Neuronal stem cell (in vitro differentiated cells): ENCODE results near the gene KIF22.

Source experiments
- DNase-seq: peaks from one replicate; pipeline ENCODE4 v3.0.0-alpha.2; 2013; ENCODE audit warnings: low spot score
- H2AFZ ChIP-seq: one replicate; pipeline ENCODE4 v1.6.1; 2013; ENCODE audit warnings: mild to moderate bottlenecking, low read length, inconsistent platforms
- H2AK5ac ChIP-seq: 2 replicates; pipeline ENCODE4 v1.6.1; 2013; ENCODE audit warnings: low read depth, mild to moderate bottlenecking, inconsistent platforms, low read length, moderate library complexity, mixed read lengths
- H2BK120ac ChIP-seq: 2 replicates; pipeline ENCODE4 v1.6.1; 2013; ENCODE audit warnings: low read depth, mild to moderate bottlenecking, inconsistent platforms, low read length, moderate library complexity, mixed read lengths
- H2BK12ac ChIP-seq: one replicate; pipeline ENCODE4 v1.6.1; 2013; ENCODE audit warnings: low read length, inconsistent platforms
- H2BK15ac ChIP-seq: 2 replicates; pipeline ENCODE4 v1.6.1; 2013; ENCODE audit warnings: mild to moderate bottlenecking, low read length, inconsistent platforms, mixed read lengths
- H2BK5ac ChIP-seq: one replicate; pipeline ENCODE4 v1.6.1; 2013; ENCODE audit warnings: inconsistent platforms, mild to moderate bottlenecking, low read length, moderate library complexity
- H3K14ac ChIP-seq: one replicate; pipeline ENCODE4 v1.6.1; 2013; ENCODE audit warnings: low read length, inconsistent platforms
- H3K18ac ChIP-seq: 2 replicates; pipeline ENCODE4 v1.6.1; 2013; ENCODE audit warnings: low read length, inconsistent platforms
- H3K23ac ChIP-seq: 2 replicates; pipeline ENCODE4 v1.6.1; 2013; ENCODE audit warnings: low read depth, mild to moderate bottlenecking, mixed read lengths, low read length, inconsistent platforms; ENCODE audit not compliant: poor library complexity
- H3K27ac ChIP-seq: replicated peaks from 3 replicates; pipeline ENCODE4 v1.5.1; 2013; ENCODE audit warnings: low read length, inconsistent platforms
- H3K27me3 ChIP-seq, 3 experiments: 2 replicates each; pipeline ENCODE4 v1.6.1; 2013; ENCODE audit warnings: low read length in 3 of 3, mild to moderate bottlenecking in 2 of 3, inconsistent platforms in 1 of 3, low read depth in 1 of 3, mixed read lengths in 1 of 3, moderate library complexity in 1 of 3; ENCODE audit not compliant: control insufficient read depth in 3 of 3, insufficient read depth in 3 of 3
- H3K36me3 ChIP-seq, 2 donors: replicated peaks in 1 of 2; 2 replicates each; pipeline ENCODE4 v1.6.1; 2013; ENCODE audit warnings: low read length in 2 of 2; ENCODE audit not compliant: control insufficient read depth in 2 of 2, insufficient read depth in 2 of 2
- H3K4ac ChIP-seq: 2 replicates; pipeline ENCODE4 v1.6.1; 2013; ENCODE audit warnings: inconsistent platforms, mild to moderate bottlenecking, low read length, moderate library complexity
- H3K4me1 ChIP-seq, 2 donors: 1 replicate in 1 of 2; 2 replicates in 1 of 2; pipeline ENCODE4 v1.6.1; 2013; ENCODE audit warnings: low read length in 2 of 2, low read depth in 1 of 2; ENCODE audit not compliant: control insufficient read depth in 2 of 2, insufficient read depth in 1 of 2
- H3K4me2 ChIP-seq: one replicate; pipeline ENCODE4 v1.6.1; 2013; ENCODE audit warnings: mild to moderate bottlenecking, low read length, inconsistent platforms; ENCODE audit not compliant: insufficient read depth, poor library complexity, severe bottlenecking
- H3K4me3 ChIP-seq, 2 donors: 2 replicates each; pipeline ENCODE4 v1.5.1; 2013; ENCODE audit warnings: low read length in 2 of 2, mild to moderate bottlenecking in 2 of 2, inconsistent platforms in 1 of 2, moderate library complexity in 1 of 2
- H3K79me1 ChIP-seq: one replicate; pipeline ENCODE4 v1.6.1; 2013; ENCODE audit warnings: low read depth, mild to moderate bottlenecking, inconsistent platforms, low read length, moderate library complexity
- H3K9ac ChIP-seq: one replicate; pipeline ENCODE4 v1.6.1; 2013; ENCODE audit warnings: mild to moderate bottlenecking, low read depth, low read length, inconsistent platforms; ENCODE audit not compliant: poor library complexity
- H3K9me3 ChIP-seq, 2 donors: replicated peaks in 1 of 2; 2 replicates each; pipeline versions ENCODE3 to v1.6.1; 2013; ENCODE audit warnings: low read length in 2 of 2, mild to moderate bottlenecking in 2 of 2, inconsistent platforms in 1 of 2, low read depth in 1 of 2, mixed read lengths in 1 of 2, moderate library complexity in 1 of 2; ENCODE audit not compliant: control insufficient read depth in 2 of 2, insufficient read depth in 1 of 2
- H4K8ac ChIP-seq: one replicate; pipeline ENCODE4 v1.6.1; 2013; ENCODE audit warnings: low read depth, mild to moderate bottlenecking, inconsistent platforms, low read length, moderate library complexity
- H4K91ac ChIP-seq: one replicate; pipeline ENCODE4 v1.6.1; 2013; ENCODE audit warnings: low read length, low read depth, mild to moderate bottlenecking, inconsistent platforms; ENCODE audit not compliant: poor library complexity
- WGBS, 2 donors: extraction: QIAGEN DNeasy Blood & Tissue Kit; methylation state at CpG; one replicate each; pipeline ENCODE4 v1.1.7; 2013; ENCODE audit warnings: missing lambda C conversion rate in 2 of 2, mixed read lengths in 1 of 2; ENCODE audit not compliant: insufficient read length in 2 of 2, insufficient replicate concordance in 1 of 2; ENCODE audit errors: extremely low coverage in 2 of 2; 5-methylcytosine and 5-hydroxymethylcytosine counted together

KIF22 gene

DNA sequence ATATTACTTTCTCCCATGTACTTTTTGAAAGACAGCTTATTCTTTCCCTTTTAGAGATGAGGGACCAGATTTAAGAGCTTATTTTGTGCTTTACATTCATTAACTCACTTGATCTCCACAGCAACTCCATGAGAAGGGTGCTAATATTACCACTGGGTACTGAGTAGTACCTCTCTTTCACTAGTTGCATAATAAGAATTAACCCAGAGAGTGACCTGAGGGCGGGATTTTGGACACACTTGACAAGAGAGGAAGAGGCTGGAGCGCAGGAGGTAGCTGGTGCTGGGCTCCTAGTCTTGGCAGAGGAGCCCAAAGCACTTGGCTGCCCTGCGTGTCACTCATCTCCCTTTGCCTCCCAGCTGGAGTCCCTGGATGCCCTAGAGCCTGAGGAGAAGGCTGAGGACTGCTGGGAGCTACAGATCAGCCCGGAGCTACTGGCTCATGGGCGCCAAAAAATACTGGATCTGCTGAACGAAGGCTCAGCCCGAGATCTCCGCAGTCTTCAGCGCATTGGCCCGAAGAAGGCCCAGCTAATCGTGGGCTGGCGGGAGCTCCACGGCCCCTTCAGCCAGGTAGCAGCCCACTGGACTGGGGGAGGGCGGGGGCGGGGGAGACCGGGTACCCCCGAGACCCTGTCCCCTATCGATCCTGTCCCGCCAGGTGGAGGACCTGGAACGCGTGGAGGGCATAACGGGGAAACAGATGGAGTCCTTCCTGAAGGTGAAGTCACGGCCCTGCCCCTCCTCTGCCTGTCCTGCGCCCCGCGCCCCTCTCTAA, 14.1 kb downstream of the KIF22 start:
- no peak overlapping the region for H3K14ac ChIP-seq
- no peaks in the 10 kb centered on the region for H3K27me3 ChIP-seq
- peak overlapping the region; percentile 70 for H2AFZ ChIP-seq
- peak overlapping the region; percentile 100 for H2AK5ac ChIP-seq
- H3K4me2 ChIP-seq = peak overlapping the region; percentile 84
- H4K8ac ChIP-seq = peak overlapping the region; percentile 52
- peaks cover 0 to 2% of the 10 kb centered on the region in 2 donors for H3K9me3 ChIP-seq
- H2BK12ac ChIP-seq = no peak overlapping the region
- H2BK15ac ChIP-seq = peak overlapping the region; percentile 75
- peak overlapping the region; percentile 98 for H2BK5ac ChIP-seq
- peak overlapping the region; percentile 95 for H2BK120ac ChIP-seq
- H4K91ac ChIP-seq = no peak overlapping the region
- no CpG with 5 or more reads among the region's 26 CpGs for WGBS, 2 donors
- peak overlapping the region; percentile 56 for H3K4ac ChIP-seq
- H3K4me1 ChIP-seq = peaks cover 22% of the 10 kb centered on the region in 2 donors
- peak overlapping the region; percentile 99 for H3K23ac ChIP-seq
- no peak for DNase-seq
- H3K4me3 ChIP-seq = peak overlapping the region; percentile 71 to 79
- peaks cover 49 to 77% of the 10 kb centered on the region in 2 donors for H3K36me3 ChIP-seq
- peaks cover 18% of the 10 kb centered on the region for H3K79me1 ChIP-seq
- H3K9ac ChIP-seq = peak overlapping the region; percentile 98
- peak overlapping the region; percentile 94 for H3K18ac ChIP-seq
- H3K27ac ChIP-seq = peak overlapping the region; percentile 88

- Histone ChIP-seq H4K91ac (no peak overlapping the region), H3K9me3 (peaks cover 0 to 2% of the 10 kb centered on the region in 2 donors), H2BK5ac (peak overlapping the region; percentile 98), H3K4ac (peak overlapping the region; percentile 56), H3K4me2 (peak overlapping the region; percentile 84), H3K27ac (peak overlapping the region; percentile 88), H3K79me1 (peaks cover 25% of the 10 kb centered on the region), H3K4me3 (peak overlapping the region; percentile 71 to 79), H3K4me1 (peaks cover 29 to 30% of the 10 kb centered on the region in 2 donors), H3K36me3 (peaks cover 50 to 77% of the 10 kb centered on the region in 2 donors), H3K27me3 (no peaks in the 10 kb centered on the region), H2AK5ac (peak overlapping the region; percentile 100), H2BK15ac (peak overlapping the region; percentile 75), H2BK12ac (no peak overlapping the region), H2BK120ac (peak overlapping the region; percentile 95), H2AFZ (peak overlapping the region; percentile 70), H3K18ac (peak overlapping the region; percentile 94), H4K8ac (no peak overlapping the region), H3K14ac (no peak overlapping the region), H3K23ac (peak overlapping the region; percentile 99), H3K9ac (peak overlapping the region; percentile 98)
- DNase-seq = peak; percentile 99
- WGBS, 2 donors = no CpG with 5 or more reads among the region's 103 CpGs
Measured at GRCh38 chr16:29805232-29806098, 14.9 kb downstream of the KIF22 start.

DNA sequence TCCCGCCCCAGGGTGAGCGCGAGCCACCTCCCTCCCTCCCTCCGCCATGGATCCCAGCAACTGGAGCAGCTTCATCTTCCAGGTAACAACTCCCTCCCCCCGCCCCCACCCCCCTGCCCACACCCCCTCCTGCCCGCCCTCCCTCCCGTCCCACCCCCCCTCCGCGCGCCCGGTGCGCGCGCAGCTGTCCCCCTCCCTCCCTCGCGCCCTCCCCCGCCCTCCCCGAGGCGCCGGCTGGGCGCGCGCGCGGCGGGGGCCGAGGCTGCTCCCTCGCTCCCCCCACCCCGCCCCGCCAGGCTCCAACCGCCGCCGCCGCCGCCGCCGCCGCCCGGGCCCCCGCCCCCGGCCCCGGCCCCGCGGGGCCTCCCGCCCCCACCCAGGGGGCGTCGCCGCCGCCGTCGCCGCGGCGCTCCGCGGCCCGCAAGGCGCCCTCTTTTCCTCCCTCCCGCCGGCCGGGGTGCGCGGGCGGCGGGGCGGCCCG, 15.6 kb downstream of the KIF22 start, which contains the start of gene MAZ:
Gene MAZ, plus strand, starts transcription at position 431 of the 481 bp plus-strand sequence. CDS start 173 bp downstream, outside the sequence.
- Histone ChIP-seq H3K4me1 (peaks cover 34 to 35% of the 10 kb centered on the region in 2 donors), H3K4me2 (peak within 1 kb of the TSS; percentile 91), H3K4ac (peak within 1 kb of the TSS; percentile 66), H3K9me3 (peaks cover 0 to 2% of the 10 kb centered on the region in 2 donors), H2AFZ (peak within 1 kb of the TSS; percentile 70), H2BK5ac (peak within 1 kb of the TSS; percentile 98), H3K27me3 (no peaks in the 10 kb centered on the region), H3K18ac (peak within 1 kb of the TSS; percentile 98), H3K14ac (peak within 1 kb of the TSS; percentile 98), H3K79me1 (peaks cover 25% of the 10 kb centered on the region), H4K91ac (no peak within 1 kb of the TSS), H2AK5ac (peak within 1 kb of the TSS; percentile 99), H2BK120ac (peak within 1 kb of the TSS; percentile 87), H3K36me3 (peaks cover 46 to 72% of the 10 kb centered on the region in 2 donors), H3K23ac (peak within 1 kb of the TSS; percentile 99), H3K9ac (peak within 1 kb of the TSS; percentile 98), H3K4me3 (peak within 1 kb of the TSS; percentile 71 to 93), H3K27ac (peak within 1 kb of the TSS; percentile 93), H2BK12ac (peak within 1 kb of the TSS; percentile 33), H2BK15ac (peak within 1 kb of the TSS; percentile 85), H4K8ac (no peak within 1 kb of the TSS)
- WGBS, 2 donors = no CpG with 5 or more reads among the region's 67 CpGs
- DNase-seq = no peak
